ENCODE data around the gene ANGPT4. TPM values are rescaled to one million over a fixed set of nuclear protein-coding genes. Genes with fewer than 3 reads are reported as not detected.

ANGPT4 gene
- total and polyA plus RNA-seq, 12 donors, result 0.05 to 0.44 (median 0.26) TPM; not detected in 8

DNA sequence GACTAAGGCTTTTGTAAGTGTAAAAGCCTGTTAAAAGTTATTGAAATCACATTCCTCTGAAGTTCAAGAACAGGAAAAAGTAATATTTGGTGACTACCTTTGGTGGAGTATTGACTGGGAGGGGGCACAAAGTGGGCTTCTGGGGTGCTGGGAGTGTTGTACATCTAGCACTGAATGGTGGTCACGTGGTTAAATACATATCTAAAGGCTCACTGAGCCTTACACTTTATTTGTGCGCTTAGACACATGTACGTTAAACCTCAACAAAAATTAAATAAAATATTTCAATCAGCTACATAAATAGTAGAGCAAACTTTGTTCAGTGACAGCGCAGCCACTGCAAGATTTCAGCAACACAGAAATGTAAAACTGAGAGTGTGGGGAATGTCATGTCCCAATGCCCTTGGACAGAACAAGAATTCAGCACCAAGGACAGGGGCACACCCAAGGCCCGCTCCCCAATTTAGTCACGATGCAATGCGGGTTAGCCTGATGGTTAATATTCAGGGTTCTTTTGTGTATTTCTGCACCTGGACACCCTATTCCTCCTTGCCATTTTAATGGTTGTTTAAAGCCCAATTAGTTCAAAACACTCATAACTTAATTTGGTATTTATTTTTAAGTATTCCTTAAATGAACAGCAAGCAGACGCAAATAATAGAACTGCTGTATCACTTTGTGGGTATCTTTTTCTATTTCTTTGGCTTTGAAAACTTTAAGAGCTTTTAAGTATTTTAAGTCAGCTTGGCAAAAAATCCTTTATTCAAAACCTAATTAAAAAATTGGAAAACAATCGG, 37.4 kb downstream of the ANGPT4 start:
- Histone ChIP-seq H3K4me1 (peaks cover 0 to 11% (median 0%) of the 10 kb centered on the region in 9 donors), H3K4me3 (no peak overlapping the region), H3K9me3 (no peaks in the 10 kb centered on the region), H3K36me3 (no peaks in the 10 kb centered on the region), H3K27ac (no peak overlapping the region), H3K27me3 (peaks cover 0 to 8% (median 0%) of the 10 kb centered on the region in 7 donors)
- ATAC-seq (no peak), DNase-seq (peak in 1 of 2 donors; percentile 33)
- 49 to 55% methylated on average over 9 of the region's 9 CpGs for WGBS, 2 donors
- TF ChIP-seq, protein P1, sequence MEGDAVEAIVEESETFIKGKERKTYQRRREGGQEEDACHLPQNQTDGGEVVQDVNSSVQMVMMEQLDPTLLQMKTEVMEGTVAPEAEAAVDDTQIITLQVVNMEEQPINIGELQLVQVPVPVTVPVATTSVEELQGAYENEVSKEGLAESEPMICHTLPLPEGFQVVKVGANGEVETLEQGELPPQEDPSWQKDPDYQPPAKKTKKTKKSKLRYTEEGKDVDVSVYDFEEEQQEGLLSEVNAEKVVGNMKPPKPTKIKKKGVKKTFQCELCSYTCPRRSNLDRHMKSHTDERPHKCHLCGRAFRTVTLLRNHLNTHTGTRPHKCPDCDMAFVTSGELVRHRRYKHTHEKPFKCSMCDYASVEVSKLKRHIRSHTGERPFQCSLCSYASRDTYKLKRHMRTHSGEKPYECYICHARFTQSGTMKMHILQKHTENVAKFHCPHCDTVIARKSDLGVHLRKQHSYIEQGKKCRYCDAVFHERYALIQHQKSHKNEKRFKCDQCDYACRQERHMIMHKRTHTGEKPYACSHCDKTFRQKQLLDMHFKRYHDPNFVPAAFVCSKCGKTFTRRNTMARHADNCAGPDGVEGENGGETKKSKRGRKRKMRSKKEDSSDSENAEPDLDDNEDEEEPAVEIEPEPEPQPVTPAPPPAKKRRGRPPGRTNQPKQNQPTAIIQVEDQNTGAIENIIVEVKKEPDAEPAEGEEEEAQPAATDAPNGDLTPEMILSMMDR (IDR thresholded peaks at IDR 0.05), result no peak
- intact Hi-C loops (cut with DNase I), result loop anchor here in 1 of 10 donors (1.0 kb wide), 1 partner anchor 16 kb away; no protein-coding TSS in a partner anchor

DNA sequence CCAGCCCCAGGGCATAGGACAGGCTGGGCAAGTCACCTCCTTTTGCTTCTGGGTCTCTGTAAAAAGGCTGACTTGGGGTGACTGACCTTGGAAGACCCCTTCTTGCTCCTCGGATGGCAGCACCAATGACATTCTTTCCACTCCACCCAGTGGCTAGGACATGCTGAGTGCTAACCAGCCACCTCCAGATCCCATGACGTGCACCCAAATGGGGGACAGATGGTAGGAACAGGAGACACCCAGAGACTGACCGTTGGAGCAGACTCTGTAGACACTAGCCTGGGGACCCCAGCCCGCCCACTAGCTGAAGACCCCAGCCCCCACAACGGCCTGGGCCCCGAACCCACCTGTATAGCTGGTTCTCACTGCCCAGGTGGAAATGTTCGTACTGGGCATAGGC, 38.3 kb downstream of the ANGPT4 start:
- Histone ChIP-seq H3K27ac (no peak overlapping the region), H3K9me3 (no peaks in the 10 kb centered on the region), H3K27me3 (peaks cover 0 to 14% (median 0%) of the 10 kb centered on the region in 7 donors), H3K4me1 (peaks cover 0 to 11% (median 0%) of the 10 kb centered on the region in 9 donors), H3K36me3 (no peaks in the 10 kb centered on the region), H3K4me3 (no peak overlapping the region)
- TF ChIP-seq, protein P1 (IDR thresholded peaks at IDR 0.05), result no peak
- DNase-seq (no peak), ATAC-seq (no peak)
- whole genome bisulfite sequencing, 2 donors, result 74 to 84% methylated on average over 7 of the region's 7 CpGs
- intact Hi-C loops (cut with DNase I), result loop anchor here in 1 of 10 donors (1.0 kb wide), 1 partner anchor 16 kb away; no protein-coding TSS in a partner anchor

DNA sequence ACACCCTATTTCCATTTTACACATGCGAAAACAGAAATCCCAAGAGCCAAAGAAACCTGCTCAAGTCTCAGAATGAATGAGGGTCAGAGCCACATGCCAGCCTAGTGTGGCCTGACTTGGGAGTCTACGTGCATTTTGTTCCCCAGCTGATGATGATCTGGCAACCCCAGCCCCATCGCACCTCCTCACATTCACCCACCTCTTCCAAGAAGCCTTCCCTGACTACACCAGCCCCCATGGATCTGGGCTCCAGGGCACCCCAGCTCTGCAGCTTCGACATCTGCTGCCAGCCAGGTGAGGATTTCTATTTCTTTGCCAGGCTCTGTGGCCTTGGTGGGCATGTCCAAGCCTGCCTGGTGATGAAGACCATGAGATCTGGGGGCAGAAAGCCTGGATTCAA, 41.0 kb downstream of the ANGPT4 start:
- TF ChIP-seq, protein P1 (IDR thresholded peaks at IDR 0.05), result no peak
- Histone ChIP-seq H3K36me3 (no peaks in the 10 kb centered on the region), H3K4me1 (no peaks in the 10 kb centered on the region), H3K9me3 (no peaks in the 10 kb centered on the region), H3K27ac (no peak overlapping the region), H3K4me3 (no peak overlapping the region), H3K27me3 (peaks cover 0 to 14% (median 6%) of the 10 kb centered on the region in 7 donors)
- ATAC-seq (no peak), DNase-seq (no peak)
- WGBS, 2 donors, result 85 to 87% methylated on average over 4 of the region's 4 CpGs
- intact Hi-C loops (cut with DNase I), result no loop called here

DNA sequence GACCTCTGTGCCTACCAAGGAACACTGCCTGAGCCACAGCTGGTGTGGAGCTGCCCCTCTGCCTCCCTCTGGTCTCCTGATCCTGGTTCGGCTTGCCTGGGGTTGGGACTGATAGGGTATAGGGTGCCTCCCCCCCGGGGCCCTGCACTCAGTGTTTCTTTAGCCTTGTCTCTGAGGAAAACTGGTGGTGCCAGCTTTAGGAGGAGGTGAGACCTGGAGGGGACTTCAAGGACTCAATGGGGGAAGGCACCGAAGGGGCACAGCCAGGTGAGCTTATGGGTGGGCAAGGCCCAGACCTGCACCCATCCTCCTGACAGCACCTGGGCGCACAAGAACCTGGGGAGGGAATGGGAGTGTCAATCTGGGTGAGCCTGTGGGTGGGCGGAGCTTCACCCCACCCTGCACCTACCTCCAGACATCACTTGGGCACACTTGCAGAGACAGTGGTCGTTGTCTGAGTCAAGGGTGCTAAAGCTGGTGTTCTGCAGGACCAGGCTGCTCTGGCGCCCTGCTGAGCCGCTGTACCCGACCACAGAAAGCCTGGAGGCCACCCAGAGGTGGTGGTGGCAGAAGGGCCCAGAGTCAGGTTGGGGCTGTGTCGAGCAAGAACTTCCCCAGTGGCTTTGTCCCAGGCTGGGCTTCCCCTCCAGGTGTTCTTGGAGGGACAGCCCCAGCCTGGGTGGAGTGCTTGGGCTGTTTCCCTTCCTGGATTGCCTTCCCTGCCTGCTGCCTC, 42.1 kb downstream of the ANGPT4 start:
- H3K27me3 ChIP-seq, result peaks cover 0 to 14% (median 6%) of the 10 kb centered on the region in 7 donors
- ATAC-seq (no peak), DNase-seq (no peak)
- TF ChIP-seq, protein P1 (IDR thresholded peaks at IDR 0.05), result no peak
- no peaks in the 10 kb centered on the region for H3K9me3 ChIP-seq
- no peak overlapping the region for H3K4me3 ChIP-seq
- no peaks in the 10 kb centered on the region for H3K4me1 ChIP-seq
- H3K27ac ChIP-seq, result no peak overlapping the region
- WGBS, 2 donors, result 67 to 75% methylated on average over 10 of the region's 10 CpGs
- no peaks in the 10 kb centered on the region for H3K36me3 ChIP-seq
- intact Hi-C loops (cut with DNase I), result loop anchor here in 1 of 10 donors (5.0 kb wide), 1 partner anchor 468 kb away; no protein-coding TSS in a partner anchor
